GM23248 (cell line): ENCODE measurements around the gene SPATA31A1. TPM values are rescaled to one million over a fixed set of nuclear protein-coding genes. Genes with fewer than 3 reads are reported as not detected.
"Not testable (repeated sequence)": the region's sequence is repeated elsewhere in the genome, so short reads cannot be mapped to it uniquely, and the experiment has no call there.

Experiments
- DNase-seq: peaks from one replicate; pipeline ENCODE4 v3.0.0-alpha.2; 2015
- H2AFZ ChIP-seq: fragments of 200-600 bp; sonication (generic); 2 replicates; pipeline ENCODE4 v1.6.1; 2016; ENCODE audit warnings: antibody characterized with exemption
- H3F3A ChIP-seq: fragments of 200-600 bp; sonication (generic); 2 replicates; pipeline ENCODE4 v1.6.1; 2016; ENCODE audit warnings: mild to moderate bottlenecking, antibody characterized with exemption, mixed run types; ENCODE audit not compliant: insufficient read depth
- H3K27ac ChIP-seq: fragments of 200-600 bp; sonication (generic); 2 replicates; pipeline ENCODE4 v1.5.1; 2016; ENCODE audit warnings: mild to moderate bottlenecking
- H3K27me3 ChIP-seq: fragments of 200-600 bp; sonication (generic); replicated peaks from 2 replicates; pipeline ENCODE4 v1.6.1; 2016; ENCODE audit warnings: mild to moderate bottlenecking; ENCODE audit not compliant: insufficient read depth
- H3K36me3 ChIP-seq: fragments of 200-600 bp; sonication (generic); 2 replicates; pipeline ENCODE4 v1.6.1; 2016; ENCODE audit warnings: low read depth, mild to moderate bottlenecking
- H3K4me1 ChIP-seq: fragments of 200-600 bp; sonication (generic); 2 replicates; pipeline ENCODE4 v1.6.1; 2016; ENCODE audit warnings: mild to moderate bottlenecking; ENCODE audit not compliant: insufficient read depth
- H3K4me2 ChIP-seq: fragments of 200-600 bp; sonication (generic); one replicate; pipeline ENCODE4 v1.6.1; 2016; ENCODE audit warnings: mild to moderate bottlenecking; ENCODE audit not compliant: unreplicated experiment
- H3K4me3 ChIP-seq: fragments of 200-600 bp; sonication (generic); 2 replicates; pipeline ENCODE4 v1.5.1; 2016; ENCODE audit warnings: mild to moderate bottlenecking
- H3K79me2 ChIP-seq: fragments of 200-600 bp; sonication (generic); 2 replicates; pipeline ENCODE4 v1.6.1; 2016; ENCODE audit warnings: mild to moderate bottlenecking; ENCODE audit not compliant: insufficient read depth
- H3K9ac ChIP-seq: fragments of 200-600 bp; sonication (generic); 2 replicates; pipeline ENCODE4 v1.6.1; 2016; ENCODE audit warnings: mild to moderate bottlenecking
- H3K9me2 ChIP-seq: fragments of 200-600 bp; sonication (generic); 2 replicates; pipeline ENCODE4 v1.6.1; 2016; ENCODE audit warnings: mixed run types, mild to moderate bottlenecking, moderate library complexity; ENCODE audit not compliant: insufficient read depth
- H3K9me3 ChIP-seq: fragments of 200-600 bp; sonication (generic); one replicate; pipeline ENCODE4 v1.6.1; 2017; ENCODE audit warnings: low read depth
- H4K20me1 ChIP-seq: fragments of 200-600 bp; sonication (generic); 2 replicates; pipeline ENCODE4 v1.6.0; 2016; ENCODE audit not compliant: insufficient read depth
- WGBS, 2 experiments: methylation state at CpG; one replicate each; pipeline ENCODE4 v1.1.6; 2015 to 2017; ENCODE audit warnings: low lambda C conversion rate in 2 of 2, low coverage in 1 of 2; ENCODE audit errors: missing lambda C conversion rate in 2 of 2; 5-methylcytosine and 5-hydroxymethylcytosine counted together
- in situ Hi-C: fragments of 300-500 bp; cut with MboI; formaldehyde crosslinking; loops from 2 replicates; pipeline ENCODE4 v1.15.0; 2020
- polyA plus RNA-seq: library from polyadenylated mRNA; unstranded; fragments of >200 nt; fragmentation: Nextera tagmentation; extraction: Ambion mirVana; gene quantifications from 2 replicates; pipeline ENCODE4 v1.2.1, GENCODE V29; 2016
- total RNA-seq: library from RNA; depleted of rRNA; stranded (reverse); fragments of >200 nt; shearing (Covaris generic); gene quantifications from 2 replicates; pipeline ENCODE4 v1.2.3, GENCODE V29; 2014; rRNA removed

Gene SPATA31A1
- total RNA-seq (not detected in 2 replicates), polyA plus RNA-seq (not detected in 2 replicates)

DNA sequence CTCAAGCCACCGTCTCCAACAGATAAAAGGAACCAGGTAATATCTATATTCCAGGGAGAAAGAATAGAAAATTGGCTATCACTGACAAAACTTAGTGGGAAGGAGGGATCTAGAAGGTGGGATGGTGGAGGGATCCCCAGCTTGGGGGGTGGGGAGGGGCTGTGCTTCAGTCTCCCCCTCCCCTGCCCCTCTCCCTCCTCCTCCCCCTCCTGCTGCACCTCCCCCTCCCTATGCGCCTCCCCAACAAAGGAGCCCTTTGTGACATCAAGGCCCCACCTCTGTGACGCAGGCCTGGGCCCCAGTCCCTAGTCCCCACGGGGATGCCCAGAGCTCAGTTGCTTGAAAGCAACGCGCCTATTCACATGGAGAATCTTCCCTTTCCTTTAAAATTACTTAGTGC, at the start of gene SPATA31A1:
Gene SPATA31A1, plus strand, starts transcription at position 301 of the 400 bp plus-strand sequence. Its CDS starts 62 bp downstream, at position 363.
- H4K20me1 ChIP-seq, H2AFZ ChIP-seq, H3F3A ChIP-seq, H3K4me2 ChIP-seq, H3K9me2 ChIP-seq, H3K4me1 ChIP-seq, H3K27me3 ChIP-seq, H3K27ac ChIP-seq, in situ Hi-C loops, H3K36me3 ChIP-seq, DNase-seq, H3K9ac ChIP-seq, H3K79me2 ChIP-seq, H3K9me3 ChIP-seq, H3K4me3 ChIP-seq: not testable (repeated sequence)
- WGBS, 2 experiments = 14 to 22% methylated on average over 1 to 4 of the region's 6 CpGs

- H3K4me2 ChIP-seq, DNase-seq, H3K9ac ChIP-seq, H3K27me3 ChIP-seq, H4K20me1 ChIP-seq, in situ Hi-C loops, H3K27ac ChIP-seq, H3K4me1 ChIP-seq, H3K36me3 ChIP-seq, H3F3A ChIP-seq, H3K9me2 ChIP-seq, H3K9me3 ChIP-seq, H2AFZ ChIP-seq, H3K79me2 ChIP-seq, H3K4me3 ChIP-seq: not testable (repeated sequence)
- no CpG with 5 or more reads among the region's 2 CpGs for WGBS, 2 experiments
These were observed 52.1 kb downstream of the SPATA31A1 start for GRCh38 chr9:39407261-39408204.

GRCh38 chr9:39411254-39411940, 55.9 kb downstream of the SPATA31A1 start:
- H3K9ac ChIP-seq, H3K27ac ChIP-seq, H3K36me3 ChIP-seq, DNase-seq, in situ Hi-C loops, H3K79me2 ChIP-seq, H4K20me1 ChIP-seq, H3K27me3 ChIP-seq, H3K4me1 ChIP-seq, H2AFZ ChIP-seq, H3K9me3 ChIP-seq, H3F3A ChIP-seq, H3K4me3 ChIP-seq, H3K4me2 ChIP-seq, H3K9me2 ChIP-seq: not testable (repeated sequence)
- no CpG with 5 or more reads among the region's 1 CpG for WGBS, 2 experiments

Other genes with a start within 250 kb of the SPATA31A1 start
- not detected in 2 replicates for gene CNTNAP3, start 67.5 kb upstream of the SPATA31A1 start, total RNA-seq
- not detected in 2 replicates for gene CNTNAP3, start 67.5 kb upstream of the SPATA31A1 start, polyA plus RNA-seq